ENCODE measurements around the gene MYOM3.
"Not testable (repeated sequence)": the region's sequence is repeated elsewhere in the genome, so short reads cannot be mapped to it uniquely, and the experiment has no call there.

The MYOM3 gene

GRCh38 chr1:24069817-24070216, 42.1 kb downstream of the MYOM3 start:
- DNase-seq, result no peak

- DNase-seq, result no peak
Measured at GRCh38 chr1:24067978-24068377, 44.0 kb downstream of the MYOM3 start.

GRCh38 chr1:24065304-24065703, 46.6 kb downstream of the MYOM3 start:
- no peak for DNase-seq

GRCh38 chr1:24062221-24062620, 49.7 kb downstream of the MYOM3 start:
- no peak for DNase-seq

- DNase-seq, result no peak
Measured at GRCh38 chr1:24060482-24060881, 51.5 kb downstream of the MYOM3 start.

- no peak for DNase-seq
Measured at GRCh38 chr1:24058671-24059455, 53.1 kb downstream of the MYOM3 start.

GRCh38 chr1:24057171-24057570, 54.8 kb downstream of the MYOM3 start:
- no peak for DNase-seq

- DNase-seq, result no peak
Measured at GRCh38 chr1:24055681-24056080, 56.3 kb downstream of the MYOM3 start.

- DNase-seq, result peak; percentile 11
Measured at GRCh38 chr1:24052220-24052619, 59.7 kb downstream of the MYOM3 start.

- no peak for DNase-seq
Measured at GRCh38 chr1:24051206-24051945, 60.6 kb downstream of the MYOM3 start.

GRCh38 chr1:24049733-24050132, 62.2 kb downstream of the MYOM3 start:
- DNase-seq, result no peak

- not testable (repeated sequence) for DNase-seq
Measured at GRCh38 chr1:24048894-24049293, 63.0 kb downstream of the MYOM3 start.

GRCh38 chr1:24048205-24048869, 63.6 kb downstream of the MYOM3 start:
- no peak for DNase-seq

GRCh38 chr1:24047110-24047477, 64.8 kb downstream of the MYOM3 start:
- peak; percentile 26 for DNase-seq

GRCh38 chr1:24045771-24046170, 66.2 kb downstream of the MYOM3 start:
- no peak for DNase-seq

GRCh38 chr1:24044672-24045071, 67.3 kb downstream of the MYOM3 start:
- not testable (repeated sequence) for DNase-seq

- DNase-seq, result no peak
Measured at GRCh38 chr1:24043345-24044032, 68.4 kb downstream of the MYOM3 start.

- no peak for DNase-seq
Measured at GRCh38 chr1:24042315-24042714, 69.6 kb downstream of the MYOM3 start.

- no peak for DNase-seq
Measured at GRCh38 chr1:24036088-24036487, 75.8 kb downstream of the MYOM3 start.

GRCh38 chr1:24032981-24033380, 79.0 kb downstream of the MYOM3 start:
- DNase-seq, result no peak

GRCh38 chr1:24030976-24031516, 80.9 kb downstream of the MYOM3 start:
- not testable (repeated sequence) for DNase-seq

GRCh38 chr1:24027838-24028468, 84.0 kb downstream of the MYOM3 start:
- DNase-seq, result peak; percentile 61
